ENCODE measurements around the gene GAL3ST3.

DNA sequence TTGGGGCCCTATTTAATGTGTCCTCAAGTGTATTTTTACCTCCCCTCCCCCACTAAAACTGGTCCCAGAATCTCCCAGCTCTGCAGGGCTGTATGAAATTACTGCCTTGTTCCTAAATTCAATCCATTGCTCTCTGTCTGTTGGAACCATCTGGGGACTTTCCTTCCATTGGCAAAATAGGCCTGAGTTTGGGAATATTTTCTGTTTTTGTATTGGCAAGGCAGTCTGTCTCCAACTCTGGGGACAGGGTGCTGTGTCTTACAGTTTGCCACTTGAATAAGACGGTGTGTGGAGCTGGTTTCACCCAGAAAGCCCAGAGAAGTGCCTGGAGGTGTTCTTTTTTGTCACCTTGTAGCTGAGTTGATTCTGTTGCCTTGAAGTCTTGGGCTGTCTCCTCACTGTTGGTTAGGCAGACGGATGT is 22.4 kb upstream of the GAL3ST3 start:
- TF ChIP-seq POLR2A (IDR thresholded peaks at IDR 0.05) (no peak), POLR2AphosphoS5 (IDR thresholded peaks at IDR 0.05) (no peak)
- TF ChIP-seq, protein P1, sequence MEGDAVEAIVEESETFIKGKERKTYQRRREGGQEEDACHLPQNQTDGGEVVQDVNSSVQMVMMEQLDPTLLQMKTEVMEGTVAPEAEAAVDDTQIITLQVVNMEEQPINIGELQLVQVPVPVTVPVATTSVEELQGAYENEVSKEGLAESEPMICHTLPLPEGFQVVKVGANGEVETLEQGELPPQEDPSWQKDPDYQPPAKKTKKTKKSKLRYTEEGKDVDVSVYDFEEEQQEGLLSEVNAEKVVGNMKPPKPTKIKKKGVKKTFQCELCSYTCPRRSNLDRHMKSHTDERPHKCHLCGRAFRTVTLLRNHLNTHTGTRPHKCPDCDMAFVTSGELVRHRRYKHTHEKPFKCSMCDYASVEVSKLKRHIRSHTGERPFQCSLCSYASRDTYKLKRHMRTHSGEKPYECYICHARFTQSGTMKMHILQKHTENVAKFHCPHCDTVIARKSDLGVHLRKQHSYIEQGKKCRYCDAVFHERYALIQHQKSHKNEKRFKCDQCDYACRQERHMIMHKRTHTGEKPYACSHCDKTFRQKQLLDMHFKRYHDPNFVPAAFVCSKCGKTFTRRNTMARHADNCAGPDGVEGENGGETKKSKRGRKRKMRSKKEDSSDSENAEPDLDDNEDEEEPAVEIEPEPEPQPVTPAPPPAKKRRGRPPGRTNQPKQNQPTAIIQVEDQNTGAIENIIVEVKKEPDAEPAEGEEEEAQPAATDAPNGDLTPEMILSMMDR (IDR thresholded peaks at IDR 0.05) = no peak

Measured in sigmoid colon (tissue), 4 donors.